Right lobe of liver (tissue), 4 donors: ENCODE measurements around the gene COL18A1.

Source experiments
- POLR2A ChIP-seq: fragments of 450-650 bp; IDR thresholded peaks from one replicate; pipeline ENCODE4 v1.6.1; 2017; ENCODE audit warnings: antibody characterized with exemption, mild to moderate bottlenecking
- TF ChIP-seq, protein P1 (sequence below), 4 donors: fragments of 200-600 bp in 3 of 4; fragments of 450-650 bp in 1 of 4; IDR thresholded peaks; one replicate each; pipeline versions ENCODE4 v1.5.1 to v1.8.0; 2016 to 2022; ENCODE audit warnings: antibody characterized with exemption in 4 of 4, mild to moderate bottlenecking in 2 of 4
- donor health status: DM: no; HTN: no; CAD: no.
- donor health status: DM: no; HTN: no; CAD: no.
- donor health status: DM: no; HTN: yes; CAD: no.

DNA sequence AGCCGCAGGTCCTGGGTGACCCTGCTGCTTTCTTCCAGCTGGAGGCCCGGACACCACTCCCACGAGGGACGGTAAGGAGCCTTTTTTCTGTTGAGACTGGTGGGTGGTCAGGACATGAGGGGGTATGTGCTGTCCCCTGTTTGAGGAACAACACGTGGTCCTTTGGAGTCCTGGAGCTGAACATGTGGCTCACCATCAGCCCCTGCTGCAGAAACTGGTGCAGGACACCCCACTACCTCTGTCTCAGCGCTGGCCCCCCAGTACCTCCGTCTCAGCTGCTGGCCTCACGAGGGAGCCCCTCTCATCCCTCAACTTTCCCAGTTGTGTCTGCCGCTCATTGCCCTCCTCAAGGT is 102.5 kb downstream of the COL18A1 start:
- no peak for TF ChIP-seq POLR2A
- TF ChIP-seq, protein P1, sequence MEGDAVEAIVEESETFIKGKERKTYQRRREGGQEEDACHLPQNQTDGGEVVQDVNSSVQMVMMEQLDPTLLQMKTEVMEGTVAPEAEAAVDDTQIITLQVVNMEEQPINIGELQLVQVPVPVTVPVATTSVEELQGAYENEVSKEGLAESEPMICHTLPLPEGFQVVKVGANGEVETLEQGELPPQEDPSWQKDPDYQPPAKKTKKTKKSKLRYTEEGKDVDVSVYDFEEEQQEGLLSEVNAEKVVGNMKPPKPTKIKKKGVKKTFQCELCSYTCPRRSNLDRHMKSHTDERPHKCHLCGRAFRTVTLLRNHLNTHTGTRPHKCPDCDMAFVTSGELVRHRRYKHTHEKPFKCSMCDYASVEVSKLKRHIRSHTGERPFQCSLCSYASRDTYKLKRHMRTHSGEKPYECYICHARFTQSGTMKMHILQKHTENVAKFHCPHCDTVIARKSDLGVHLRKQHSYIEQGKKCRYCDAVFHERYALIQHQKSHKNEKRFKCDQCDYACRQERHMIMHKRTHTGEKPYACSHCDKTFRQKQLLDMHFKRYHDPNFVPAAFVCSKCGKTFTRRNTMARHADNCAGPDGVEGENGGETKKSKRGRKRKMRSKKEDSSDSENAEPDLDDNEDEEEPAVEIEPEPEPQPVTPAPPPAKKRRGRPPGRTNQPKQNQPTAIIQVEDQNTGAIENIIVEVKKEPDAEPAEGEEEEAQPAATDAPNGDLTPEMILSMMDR (IDR thresholded peaks at IDR 0.05): no peak
